Mesodermal cell (in vitro differentiated cells): ENCODE data around the gene SIGLEC6.

ENCODE experiments used
- H3K27ac ChIP-seq: 2 replicates; pipeline ENCODE4 v1.7.0; 2013; ENCODE audit warnings: mild to moderate bottlenecking, low read depth, low read length, moderate library complexity; ENCODE audit not compliant: severe bottlenecking
- H3K36me3 ChIP-seq: 2 replicates; pipeline ENCODE4 v1.7.1; 2013; ENCODE audit warnings: mild to moderate bottlenecking, low read length, moderate library complexity; ENCODE audit not compliant: control insufficient read depth, insufficient read depth
- H3K4me1 ChIP-seq: one replicate; pipeline ENCODE4 v1.7.1; 2013; ENCODE audit warnings: mild to moderate bottlenecking, low read length; ENCODE audit not compliant: insufficient read depth, control insufficient read depth, poor library complexity, severe bottlenecking
- H3K4me3 ChIP-seq: 2 replicates; pipeline ENCODE4 v1.7.0; 2013; ENCODE audit warnings: low read length, control low read depth, mild to moderate bottlenecking; ENCODE audit not compliant: insufficient read depth, poor library complexity, severe bottlenecking; ENCODE audit errors: extremely low read depth
- H3K9me3 ChIP-seq: 2 replicates; pipeline ENCODE4 v1.7.1; 2013; ENCODE audit warnings: mild to moderate bottlenecking, low read length, moderate library complexity; ENCODE audit not compliant: control insufficient read depth
- WGBS, 2 experiments: methylation state at CpG; one replicate each; pipeline ENCODE4 v1.1.5; 2013; ENCODE audit warnings: missing lambda C conversion rate in 2 of 2; ENCODE audit not compliant: insufficient coverage in 2 of 2; 5-methylcytosine and 5-hydroxymethylcytosine counted together

Gene SIGLEC6

GRCh38 chr19:51565583-51565982 lies 34.1 kb upstream of the SIGLEC6 start:
- Histone ChIP-seq H3K36me3 (no peaks in the 10 kb centered on the region), H3K4me1 (peaks cover 10% of the 10 kb centered on the region), H3K9me3 (no peaks in the 10 kb centered on the region), H3K4me3 (no peak overlapping the region), H3K27ac (no peak overlapping the region)
- WGBS, 2 experiments, result 64 to 79% methylated on average over 4 of the region's 4 CpGs

GRCh38 chr19:51564791-51565190 lies 33.3 kb upstream of the SIGLEC6 start:
- Histone ChIP-seq H3K36me3 (no peaks in the 10 kb centered on the region), H3K27ac (no peak overlapping the region), H3K4me3 (no peak overlapping the region), H3K9me3 (no peaks in the 10 kb centered on the region), H3K4me1 (peaks cover 10% of the 10 kb centered on the region)
- 23 to 55% methylated on average over 3 to 6 of the region's 6 CpGs for WGBS, 2 experiments

DNA sequence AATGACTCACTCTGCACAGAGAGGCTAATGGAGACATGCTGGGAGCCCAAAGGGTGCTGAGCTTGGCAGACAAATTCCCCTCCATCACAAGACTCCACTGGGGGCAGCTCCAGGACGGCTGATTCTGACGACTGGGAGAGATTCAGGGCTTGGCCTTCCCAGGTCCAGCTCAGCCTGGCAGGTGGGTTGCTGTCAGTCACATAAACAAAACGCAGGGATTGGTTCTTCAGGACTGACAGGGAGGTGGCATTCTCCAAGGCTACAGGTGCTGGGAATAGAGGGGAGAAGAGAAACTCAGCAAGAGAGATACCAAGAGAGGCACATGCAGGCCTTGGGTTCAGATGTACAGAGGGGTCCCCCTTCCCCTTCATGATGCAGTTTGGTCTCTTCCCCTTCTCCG lies 28.9 kb upstream of the SIGLEC6 start:
- H3K9me3 ChIP-seq, result no peaks in the 10 kb centered on the region
- H3K4me1 ChIP-seq, result no peaks in the 10 kb centered on the region
- WGBS, 2 experiments, result 20 to 21% methylated on average over 2 to 3 of the region's 4 CpGs
- H3K36me3 ChIP-seq, result no peaks in the 10 kb centered on the region
- no peak overlapping the region for H3K27ac ChIP-seq
- no peak overlapping the region for H3K4me3 ChIP-seq

DNA sequence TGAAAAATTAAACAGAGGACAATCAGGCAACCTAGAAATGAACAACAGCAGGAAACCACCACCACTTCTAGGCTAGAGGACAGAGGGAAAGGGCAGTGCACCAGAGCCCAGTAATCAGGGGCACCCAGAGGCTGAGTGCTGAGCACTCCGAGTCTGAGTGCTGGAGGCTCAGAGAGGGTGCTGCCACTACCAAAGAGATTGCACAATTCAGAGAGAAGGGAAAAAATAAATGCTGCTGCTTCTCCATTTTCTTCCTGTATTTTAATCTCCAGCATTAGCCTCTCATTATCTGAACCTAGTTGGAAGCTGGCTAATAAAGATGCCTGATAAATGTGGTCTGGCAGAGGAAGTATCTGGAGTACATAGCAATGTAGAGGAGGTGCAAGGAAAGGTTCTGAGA lies 27.8 kb upstream of the SIGLEC6 start:
- Histone ChIP-seq H3K4me3 (no peak overlapping the region), H3K27ac (no peak overlapping the region), H3K4me1 (peaks cover 3% of the 10 kb centered on the region), H3K9me3 (no peaks in the 10 kb centered on the region), H3K36me3 (no peaks in the 10 kb centered on the region)
- no CpG with 5 or more reads among the region's 1 CpG for WGBS, 2 experiments

GRCh38 chr19:51552996-51553725 lies 21.7 kb upstream of the SIGLEC6 start:
- H3K27ac ChIP-seq, result no peak overlapping the region
- no peaks in the 10 kb centered on the region for H3K9me3 ChIP-seq
- 4 to 11% methylated on average over 12 to 19 of the region's 20 CpGs for WGBS, 2 experiments
- peaks cover 51% of the 10 kb centered on the region for H3K4me1 ChIP-seq
- H3K4me3 ChIP-seq, result no peak overlapping the region
- no peaks in the 10 kb centered on the region for H3K36me3 ChIP-seq

DNA sequence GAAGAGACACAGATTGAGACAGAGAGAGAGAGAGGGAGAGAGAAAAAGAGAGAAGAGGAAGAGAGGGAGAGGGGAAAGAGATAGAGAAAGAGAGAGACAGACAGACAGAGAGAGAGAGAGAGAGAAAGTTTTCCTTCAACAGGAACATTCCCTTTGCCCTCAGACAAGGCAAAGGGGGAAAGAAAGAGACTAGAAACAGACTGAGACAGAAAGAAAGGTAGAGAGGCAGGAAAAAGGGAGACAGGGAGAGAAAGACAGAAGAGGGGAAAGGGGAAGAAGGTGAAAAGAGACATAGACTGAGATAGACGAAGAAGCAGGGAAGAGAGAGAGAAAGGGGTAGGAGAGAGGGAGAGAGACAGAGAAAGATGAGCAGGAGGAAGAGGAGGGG lies 21.1 kb upstream of the SIGLEC6 start:
- no peak overlapping the region for H3K27ac ChIP-seq
- no peak overlapping the region for H3K4me3 ChIP-seq
- 13% methylated on average over 1 of the region's 1 CpG; no CpG with 5 or more reads in 1 of the 2 experiments for WGBS, 2 experiments
- peaks cover 51% of the 10 kb centered on the region for H3K4me1 ChIP-seq
- no peaks in the 10 kb centered on the region for H3K9me3 ChIP-seq
- no peaks in the 10 kb centered on the region for H3K36me3 ChIP-seq

DNA sequence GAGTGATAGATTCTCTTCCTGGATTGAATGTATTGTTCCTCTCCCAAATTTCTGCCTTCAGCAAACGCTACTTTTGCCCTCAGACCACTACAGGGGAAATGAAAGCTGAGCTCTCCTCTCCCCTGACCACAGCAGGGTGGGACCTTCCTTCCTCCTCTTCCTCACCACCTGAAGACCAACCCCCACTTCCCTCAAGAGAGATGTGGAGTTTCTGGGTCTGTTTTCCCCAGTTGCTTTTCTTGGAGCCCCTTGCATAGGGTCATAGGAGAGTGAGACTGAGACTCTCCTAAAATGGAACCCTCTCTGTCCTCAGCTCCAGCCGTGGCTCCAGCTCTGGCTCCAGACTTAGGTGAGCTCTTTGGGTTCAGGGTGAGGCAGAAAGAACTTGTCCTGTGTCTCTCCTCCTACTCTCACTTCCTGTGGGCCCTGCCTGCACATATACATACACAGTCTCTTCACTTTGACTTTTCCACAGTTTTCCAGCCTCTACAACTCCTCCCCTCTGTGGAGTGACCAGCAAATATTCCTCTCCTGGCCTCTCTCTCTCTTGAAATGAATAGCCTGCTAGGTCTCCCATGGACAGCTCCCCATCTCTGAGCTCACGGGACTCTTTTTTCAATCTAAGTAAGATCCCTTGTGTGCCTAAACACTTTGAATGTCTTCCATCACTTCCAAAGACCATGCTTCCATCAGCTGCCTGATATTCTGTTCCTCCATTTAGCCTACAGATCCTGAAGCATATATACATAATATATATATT lies 20.4 kb upstream of the SIGLEC6 start:
- 61% methylated on average over 3 of the region's 3 CpGs; no CpG with 5 or more reads in 1 of the 2 experiments for WGBS, 2 experiments
- Histone ChIP-seq H3K27ac (no peak overlapping the region), H3K36me3 (no peaks in the 10 kb centered on the region)

DNA sequence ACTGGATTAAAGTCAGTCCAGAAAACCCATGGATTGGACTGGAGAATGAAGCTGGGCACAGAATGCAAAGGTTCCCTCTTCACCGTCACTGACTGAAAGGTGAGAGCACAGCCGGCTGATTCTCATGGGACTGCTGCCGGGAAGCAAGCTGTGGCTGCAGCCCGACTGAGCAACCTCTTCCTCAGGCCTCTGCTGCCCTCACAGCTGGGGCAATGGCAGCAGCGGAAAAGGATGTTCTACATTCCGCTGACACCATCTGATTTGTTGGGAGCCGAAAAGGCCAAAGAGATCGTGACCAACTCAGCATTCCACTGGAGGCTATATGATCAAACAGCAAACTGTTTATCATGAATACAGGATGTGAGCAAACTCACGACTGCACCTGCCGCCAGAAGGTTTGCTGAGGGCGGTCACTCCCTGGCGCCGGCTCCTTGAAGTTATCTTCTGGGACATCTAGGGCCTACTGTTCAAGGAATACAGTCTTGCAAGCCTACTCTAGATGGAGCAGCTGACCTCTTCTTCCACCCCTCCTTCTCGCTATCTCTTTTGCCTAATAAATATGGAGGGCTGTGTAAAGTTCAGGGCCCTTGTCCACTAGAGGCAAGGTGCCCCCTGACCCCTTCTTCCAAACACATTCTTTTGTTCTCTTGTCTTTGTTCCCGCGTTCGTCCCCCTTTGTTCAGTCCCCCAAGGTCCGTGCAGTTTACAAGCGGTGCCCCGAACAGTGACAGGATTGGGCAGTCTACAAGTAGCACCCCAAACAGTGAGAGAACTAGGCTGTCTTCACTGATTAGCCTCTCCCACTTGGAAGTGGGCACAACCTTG lies 19.6 kb upstream of the SIGLEC6 start:
- no peaks in the 10 kb centered on the region for H3K36me3 ChIP-seq
- no peak overlapping the region for H3K27ac ChIP-seq
- WGBS, 2 experiments, result 82 to 85% methylated on average over 15 to 19 of the region's 20 CpGs
- H3K4me3 ChIP-seq, result no peak overlapping the region
- peaks cover 65% of the 10 kb centered on the region for H3K4me1 ChIP-seq
- H3K9me3 ChIP-seq, result no peaks in the 10 kb centered on the region

More for the DNA sequence above, 20.4 kb upstream of the SIGLEC6 start:
- H3K9me3 ChIP-seq, result no peaks in the 10 kb centered on the region
- no peak overlapping the region for H3K4me3 ChIP-seq
- peaks cover 59% of the 10 kb centered on the region for H3K4me1 ChIP-seq

DNA sequence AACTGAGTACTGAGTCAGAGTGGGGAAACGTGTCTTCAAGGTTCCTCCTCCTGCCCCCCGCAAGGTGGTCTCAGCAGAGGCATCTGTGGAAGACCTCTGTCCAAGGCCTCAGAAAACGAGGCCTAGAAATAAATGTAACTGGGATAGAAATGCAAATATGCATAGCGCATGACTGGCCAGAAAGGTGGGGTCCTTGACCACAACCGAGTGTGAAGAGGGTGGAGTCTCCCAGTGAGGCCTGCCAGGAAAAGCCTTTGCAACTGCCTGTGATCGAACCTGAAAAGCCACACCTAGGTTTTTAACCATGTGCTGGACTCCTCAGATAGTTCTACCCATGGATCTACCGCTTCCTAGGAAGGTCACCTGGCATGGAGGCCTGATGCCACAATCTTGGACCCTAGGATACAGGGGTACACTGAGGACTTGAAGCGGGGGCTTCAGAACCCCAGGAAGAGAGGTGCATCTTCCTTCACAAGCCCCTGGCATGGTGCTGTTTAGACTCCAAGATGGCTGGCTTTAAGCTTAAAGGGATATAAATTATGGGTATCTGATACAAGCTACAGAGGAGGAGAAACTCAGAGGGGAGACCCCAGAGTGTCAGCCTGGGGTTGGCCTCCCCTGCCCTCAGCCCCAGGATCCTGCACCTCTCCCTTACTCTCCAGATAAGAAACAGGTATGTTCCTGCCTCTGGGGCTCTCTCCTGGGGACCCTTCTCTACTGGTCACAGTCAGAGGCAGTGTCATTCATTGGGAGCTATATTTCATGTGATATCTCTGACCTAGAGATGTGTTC lies 18.3 kb upstream of the SIGLEC6 start:
- no peak overlapping the region for H3K4me3 ChIP-seq
- no peaks in the 10 kb centered on the region for H3K9me3 ChIP-seq
- no peak overlapping the region for H3K27ac ChIP-seq
- H3K4me1 ChIP-seq, result peaks cover 73% of the 10 kb centered on the region
- WGBS, 2 experiments, result 67 to 75% methylated on average over 8 of the region's 8 CpGs
- no peaks in the 10 kb centered on the region for H3K36me3 ChIP-seq

GRCh38 chr19:51548891-51549305 lies 17.4 kb upstream of the SIGLEC6 start:
- Histone ChIP-seq H3K9me3 (no peaks in the 10 kb centered on the region), H3K4me3 (no peak overlapping the region), H3K36me3 (no peaks in the 10 kb centered on the region), H3K27ac (no peak overlapping the region), H3K4me1 (peaks cover 68% of the 10 kb centered on the region)
- 83 to 88% methylated on average over 2 of the region's 4 CpGs for WGBS, 2 experiments
